ENCODE data around the gene DOCK2.

DNA sequence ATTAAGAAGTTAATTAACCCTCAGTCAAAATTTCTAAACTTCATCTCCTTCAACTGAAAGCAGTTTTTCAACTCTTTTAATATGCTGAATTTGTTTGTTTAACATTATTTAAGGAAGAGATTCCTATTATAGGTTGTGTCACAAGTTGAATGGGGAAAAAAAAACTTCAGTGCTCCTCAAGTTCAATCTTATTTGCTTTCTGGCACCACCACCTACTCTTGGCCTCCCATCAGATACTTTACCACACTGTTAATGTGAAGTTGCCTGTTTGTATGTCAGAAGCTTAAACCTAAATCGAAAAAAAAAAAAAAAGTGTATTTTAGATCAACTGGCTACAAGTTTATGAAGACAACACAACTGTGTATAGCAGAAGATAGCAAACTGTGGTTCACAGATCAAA lies 4.1 kb upstream of the DOCK2 start:
- TF ChIP-seq CTCF (IDR thresholded peaks at IDR 0.05; ENCODE audit: insufficient read depth, low read length, poor library complexity, severe bottlenecking) (no peak), EZH2phosphoT487 (conservative IDR thresholded peaks at IDR 0.05; ENCODE audit: low read length) (no peak)
